Measurements from ENCODE around the gene PPM1H. TPM values are rescaled to one million over a fixed set of nuclear protein-coding genes. Genes with fewer than 3 reads are reported as not detected.

PPM1H gene
- total RNA-seq, 2 experiments from 2014 or later, result 0.07 TPM; not detected in 1

GRCh38 chr12:62776575-62776974 lies 158.4 kb downstream of the PPM1H start:
- Mint-ChIP-seq H3K9me3 (no peaks in the 10 kb centered on the region), H3K27me3 (no peaks in the 10 kb centered on the region), H3K27ac (no peak overlapping the region), H3K36me3 (ENCODE audit: low read depth) (no peaks in the 10 kb centered on the region), H3K4me3 (no peak overlapping the region), H3K4me1 (ENCODE audit: low read depth) (no peaks in the 10 kb centered on the region)
- CTCF ChIA-PET, result interaction anchor here (0.8 kb wide), 1 partner anchor 9 kb away, joined by 4 read pairs; no protein-coding TSS in a partner anchor
- TF ChIP-seq CTCF (IDR thresholded peaks at IDR 0.05), result no peak
- ATAC-seq (no peak), DNase-seq (no peak)
- intact Hi-C loops (cut with micrococcal nuclease), result no loop called here
- POLR2A ChIA-PET, result no interaction called here

- ChIA-PET POLR2A (no interaction called here), CTCF (interaction anchor here (1.0 kb wide), 1 partner anchor 19 kb away, joined by 3 read pairs; no protein-coding TSS in a partner anchor)
- H3K36me3 Mint-ChIP-seq (ENCODE audit: low read depth), result no peaks in the 10 kb centered on the region
- no peaks in the 10 kb centered on the region for H3K4me1 Mint-ChIP-seq (ENCODE audit: low read depth)
- intact Hi-C loops (cut with micrococcal nuclease), result no loop called here
- H3K27ac Mint-ChIP-seq, result no peak overlapping the region
- DNase-seq, result no peak
- no peak for TF ChIP-seq CTCF (IDR thresholded peaks at IDR 0.05)
- no peak overlapping the region for H3K4me3 Mint-ChIP-seq
- ATAC-seq, result no peak
- no peaks in the 10 kb centered on the region for H3K9me3 Mint-ChIP-seq
- H3K27me3 Mint-ChIP-seq, result no peaks in the 10 kb centered on the region
Measured at GRCh38 chr12:62774794-62775193, 160.2 kb downstream of the PPM1H start.

GRCh38 chr12:62772416-62772955 lies 162.5 kb downstream of the PPM1H start:
- H3K27ac Mint-ChIP-seq, result no peak overlapping the region
- DNase-seq, result no peak
- H3K36me3 Mint-ChIP-seq (ENCODE audit: low read depth), result no peaks in the 10 kb centered on the region
- no peak for TF ChIP-seq CTCF (IDR thresholded peaks at IDR 0.05)
- intact Hi-C loops (cut with micrococcal nuclease), result no loop called here
- H3K4me3 Mint-ChIP-seq, result no peak overlapping the region
- H3K9me3 Mint-ChIP-seq, result no peaks in the 10 kb centered on the region
- ChIA-PET POLR2A (no interaction called here), CTCF (interaction anchor here (0.5 to 1.7 kb wide), 2 partner anchors 22 to 35 kb away, joined by 3 to 5 read pairs; no protein-coding TSS in a partner anchor)
- peaks cover 8% of the 10 kb centered on the region for H3K4me1 Mint-ChIP-seq (ENCODE audit: low read depth)
- ATAC-seq, result no peak
- H3K27me3 Mint-ChIP-seq, result no peaks in the 10 kb centered on the region

GRCh38 chr12:62771828-62772227 lies 163.1 kb downstream of the PPM1H start:
- TF ChIP-seq CTCF (IDR thresholded peaks at IDR 0.05), result no peak
- ChIA-PET POLR2A (interaction anchor here (0.7 kb wide), 1 partner anchor 168 kb away, joined by 3 read pairs; no protein-coding TSS in a partner anchor), CTCF (interaction anchor here (1.7 kb wide), 2 partner anchors 22 to 26 kb away, joined by 5 read pairs; no protein-coding TSS in a partner anchor)
- Mint-ChIP-seq H3K27ac (no peak overlapping the region), H3K27me3 (no peaks in the 10 kb centered on the region), H3K4me1 (ENCODE audit: low read depth) (peaks cover 8% of the 10 kb centered on the region), H3K9me3 (no peaks in the 10 kb centered on the region), H3K36me3 (ENCODE audit: low read depth) (no peaks in the 10 kb centered on the region), H3K4me3 (no peak overlapping the region)
- intact Hi-C loops (cut with micrococcal nuclease), result no loop called here
- DNase-seq, result no peak
- ATAC-seq, result no peak

GRCh38 chr12:62770381-62770780 lies 164.6 kb downstream of the PPM1H start:
- H3K27me3 Mint-ChIP-seq, result no peaks in the 10 kb centered on the region
- no peak for TF ChIP-seq CTCF (IDR thresholded peaks at IDR 0.05)
- DNase-seq, result no peak
- H3K4me3 Mint-ChIP-seq, result no peak overlapping the region
- no peaks in the 10 kb centered on the region for H3K9me3 Mint-ChIP-seq
- no peak for ATAC-seq
- ChIA-PET POLR2A (interaction anchor here (1.2 kb wide), 1 partner anchor 247 kb away, joined by 3 read pairs; no protein-coding TSS in a partner anchor), CTCF (interaction anchor here (1.7 kb wide), 1 partner anchor 28 kb away, joined by 5 read pairs; no protein-coding TSS in a partner anchor)
- no peaks in the 10 kb centered on the region for H3K36me3 Mint-ChIP-seq (ENCODE audit: low read depth)
- no peak overlapping the region for H3K27ac Mint-ChIP-seq
- H3K4me1 Mint-ChIP-seq (ENCODE audit: low read depth), result peaks cover 8% of the 10 kb centered on the region
- intact Hi-C loops (cut with micrococcal nuclease), result no loop called here

All from activated CD8-positive, alpha-beta T cell treated with anti-CD3 and anti-CD28 coated beads for 36 hours (primary cell).